HL-60/S4 treated with retinoic acid at 250 ng/mL for 4 days and 3 days (cell line): ENCODE results near the gene CDC27.
"Not testable (repeated sequence)": the region's sequence is repeated elsewhere in the genome, so short reads cannot be mapped to it uniquely, and the experiment has no call there.

Experiments
- in situ Hi-C: fragments of 300-500 bp; cut with MboI; formaldehyde crosslinking; loops from 2 replicates; pipeline ENCODE4 v1.7.0; 2022; ENCODE audit warnings: low sequenced_read_pairs

CDC27 gene

GRCh38 chr17:47199627-47200324, 10.7 kb upstream of the CDC27 start:
- in situ Hi-C loops = no loop called here

DNA sequence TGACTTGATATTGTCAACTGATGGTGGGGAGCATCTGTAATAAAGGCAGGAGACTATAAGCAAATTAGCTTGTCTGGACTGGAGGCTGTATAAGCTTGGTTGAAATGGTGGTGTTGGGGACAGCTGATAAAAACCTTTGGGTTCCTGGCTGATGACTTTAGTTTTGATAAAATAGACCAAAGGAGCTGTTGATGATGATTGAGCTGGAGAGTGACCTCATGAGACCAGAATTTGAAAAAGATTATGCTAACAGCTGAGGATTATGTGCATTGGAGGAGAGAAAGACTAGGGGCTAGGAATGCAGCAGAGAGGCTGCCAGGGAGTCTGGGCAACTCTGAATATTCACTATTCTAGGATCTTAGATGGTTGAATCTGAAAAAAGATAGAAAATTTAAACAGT, 8.7 kb upstream of the CDC27 start:
- in situ Hi-C loops = no loop called here

- in situ Hi-C loops = no loop called here
Observed at GRCh38 chr17:47193931-47194511, 4.9 kb upstream of the CDC27 start.

DNA sequence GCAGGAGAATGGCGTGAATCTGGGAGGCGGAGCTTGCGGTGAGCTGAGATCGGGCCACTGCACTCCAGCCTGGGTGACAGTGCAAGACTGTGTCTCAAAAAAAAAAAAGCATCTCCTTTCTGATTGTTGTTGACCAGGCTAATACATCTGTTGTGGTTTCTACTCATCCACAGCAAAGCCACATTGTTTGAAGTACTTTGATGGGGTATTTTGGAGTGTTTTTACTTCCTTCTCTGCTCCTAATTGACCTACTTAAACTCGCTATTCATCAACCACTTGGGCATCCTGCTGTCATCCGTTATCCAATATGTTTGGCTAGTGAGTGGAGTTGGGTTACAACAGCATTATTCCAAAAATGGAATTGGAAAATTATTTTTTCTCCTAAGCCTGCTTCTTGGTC, 3.5 kb upstream of the CDC27 start:
- in situ Hi-C loops = no loop called here

GRCh38 chr17:47190770-47191169, 1.7 kb upstream of the CDC27 start:
- in situ Hi-C loops = no loop called here

- in situ Hi-C loops = no loop called here
Observed at GRCh38 chr17:47190243-47190642, 1.1 kb upstream of the CDC27 start.

GRCh38 chr17:47189732-47190237, 690 bp upstream of the CDC27 start:
- in situ Hi-C loops = no loop called here

DNA sequence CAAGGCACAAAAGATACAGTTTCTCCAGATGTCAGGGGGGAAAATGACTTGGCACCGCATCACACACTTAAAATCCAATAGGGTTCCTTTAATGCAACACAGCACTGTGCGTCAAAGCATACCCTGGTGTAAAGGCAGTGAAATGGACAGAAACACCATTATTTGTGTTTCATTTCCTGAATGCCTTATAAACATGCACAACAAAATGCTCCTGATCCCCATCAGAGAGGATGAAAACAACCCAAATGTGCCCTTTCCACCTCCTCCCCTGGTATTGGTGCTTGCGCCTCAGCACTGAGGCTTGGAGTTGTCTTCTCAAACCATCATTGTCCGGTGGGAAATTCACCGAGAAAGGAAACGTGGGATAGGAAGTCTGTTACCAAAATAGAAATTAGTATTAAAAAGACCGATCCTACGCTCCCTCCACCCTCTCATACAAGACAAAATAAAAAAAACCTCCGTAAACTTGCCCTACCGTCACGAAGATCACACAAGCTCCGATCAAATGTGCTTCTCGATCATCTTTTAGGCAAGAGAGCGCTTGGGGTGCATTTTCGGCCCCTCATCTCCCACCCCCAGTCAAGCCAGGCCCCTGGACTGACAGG, 722 bp downstream of the CDC27 start:
- in situ Hi-C loops = no loop called here

DNA sequence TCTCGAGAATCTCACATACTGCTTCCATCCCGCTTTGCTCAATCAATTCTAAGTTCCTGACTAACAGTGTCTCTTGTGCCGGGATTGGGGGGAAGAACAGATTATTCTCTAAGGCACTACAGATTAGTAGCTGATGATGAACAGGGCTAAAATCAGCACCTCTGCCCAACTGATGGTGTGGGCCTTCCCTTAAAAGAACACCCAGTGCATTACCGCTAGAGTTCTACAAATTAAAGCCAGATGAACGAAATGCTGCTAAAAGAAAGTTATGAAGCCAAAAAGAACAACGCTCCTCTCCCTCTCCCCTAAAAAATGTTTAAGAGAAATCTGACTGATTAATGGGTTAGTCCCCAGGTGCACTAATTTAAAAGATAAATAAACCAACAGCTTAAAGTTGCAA, 4.4 kb downstream of the CDC27 start:
- in situ Hi-C loops = no loop called here

DNA sequence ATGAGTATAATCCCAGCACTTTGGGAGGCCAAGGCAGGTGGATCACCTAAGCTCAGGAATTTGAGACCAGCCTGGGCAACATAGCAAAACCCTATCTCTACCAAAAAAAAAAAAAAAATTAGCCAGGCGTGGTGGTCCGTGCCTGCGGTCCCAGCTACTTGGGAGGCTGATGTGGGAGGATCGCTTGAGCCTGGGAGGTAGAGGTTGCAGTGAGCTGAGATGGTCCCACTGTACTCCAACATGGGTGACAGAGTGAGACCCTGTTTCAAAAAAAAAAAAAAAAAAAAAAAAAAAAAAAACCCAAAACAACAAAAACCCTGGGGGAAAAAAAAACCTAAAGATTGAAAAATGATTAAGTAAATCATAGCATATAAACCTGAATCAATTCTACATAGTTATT, 8.1 kb downstream of the CDC27 start:
- in situ Hi-C loops = not testable (repeated sequence)

DNA sequence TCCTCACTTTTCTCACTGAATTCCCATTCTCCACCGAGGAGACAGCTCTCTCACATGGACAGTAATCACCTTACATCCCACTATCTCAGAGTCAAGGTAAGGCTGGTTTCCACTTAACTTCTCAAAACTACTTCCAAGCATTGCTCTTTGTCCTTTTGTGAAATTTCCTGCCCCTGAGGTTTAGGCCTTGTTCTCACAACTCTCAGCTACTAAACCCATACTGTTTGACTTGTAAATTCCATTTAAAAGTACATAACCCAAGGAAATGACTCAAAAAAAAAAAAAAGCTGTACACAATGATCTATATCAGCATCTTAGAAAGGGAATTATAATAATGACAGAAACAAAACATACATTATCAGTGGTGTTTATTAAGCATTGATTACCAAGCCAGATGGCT, 8.8 kb downstream of the CDC27 start:
- in situ Hi-C loops = no loop called here

DNA sequence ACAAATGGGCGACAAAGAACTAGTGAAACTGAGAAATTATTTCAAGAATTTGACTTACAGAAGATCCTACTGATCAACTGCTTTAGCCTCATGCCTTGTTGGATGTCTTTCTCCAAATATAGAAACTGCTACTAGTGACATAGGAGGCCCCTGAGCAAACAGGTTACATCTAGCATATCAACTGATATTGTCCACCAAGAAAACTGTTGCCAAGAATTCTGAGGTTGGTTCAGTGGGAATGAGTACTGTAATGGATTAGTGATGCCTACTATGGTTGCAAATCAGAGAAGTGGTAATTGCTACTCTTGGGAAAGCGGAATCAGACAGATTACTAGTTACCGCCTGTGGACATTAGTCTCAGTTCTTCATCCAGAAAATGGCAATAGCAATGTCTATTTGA, 10.0 kb downstream of the CDC27 start:
- in situ Hi-C loops = no loop called here

GRCh38 chr17:47177261-47177660, 11.8 kb downstream of the CDC27 start:
- in situ Hi-C loops = no loop called here

- in situ Hi-C loops = no loop called here
Observed at GRCh38 chr17:47176389-47176826, 12.7 kb downstream of the CDC27 start.

GRCh38 chr17:47174823-47175222, 14.3 kb downstream of the CDC27 start:
- in situ Hi-C loops = not testable (repeated sequence)

GRCh38 chr17:47172696-47173565, 16.2 kb downstream of the CDC27 start:
- in situ Hi-C loops = no loop called here

GRCh38 chr17:47170710-47171109, 18.4 kb downstream of the CDC27 start:
- in situ Hi-C loops = no loop called here

- in situ Hi-C loops = not testable (repeated sequence)
Observed at GRCh38 chr17:47168896-47169295, 20.2 kb downstream of the CDC27 start.

GRCh38 chr17:47166854-47167253, 22.2 kb downstream of the CDC27 start:
- in situ Hi-C loops = not testable (repeated sequence)

DNA sequence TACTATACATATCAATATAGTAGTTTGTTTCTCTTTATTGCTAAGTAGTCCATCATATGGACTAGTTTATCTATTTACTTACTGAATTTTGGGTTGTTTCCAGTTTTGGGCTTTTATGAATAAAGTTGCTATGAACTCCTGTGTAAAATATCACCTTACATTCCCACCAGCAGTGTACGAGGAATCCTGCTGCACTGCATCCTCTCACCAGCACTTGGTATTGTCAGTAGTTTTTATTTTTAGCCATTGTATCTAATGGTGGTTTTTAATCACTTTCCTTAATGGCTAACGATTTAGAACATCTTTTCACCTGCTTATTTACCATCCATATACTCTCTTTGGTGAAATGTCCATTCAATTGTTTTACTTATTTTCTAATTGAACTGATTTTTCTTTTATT, 24.0 kb downstream of the CDC27 start:
- in situ Hi-C loops = no loop called here

DNA sequence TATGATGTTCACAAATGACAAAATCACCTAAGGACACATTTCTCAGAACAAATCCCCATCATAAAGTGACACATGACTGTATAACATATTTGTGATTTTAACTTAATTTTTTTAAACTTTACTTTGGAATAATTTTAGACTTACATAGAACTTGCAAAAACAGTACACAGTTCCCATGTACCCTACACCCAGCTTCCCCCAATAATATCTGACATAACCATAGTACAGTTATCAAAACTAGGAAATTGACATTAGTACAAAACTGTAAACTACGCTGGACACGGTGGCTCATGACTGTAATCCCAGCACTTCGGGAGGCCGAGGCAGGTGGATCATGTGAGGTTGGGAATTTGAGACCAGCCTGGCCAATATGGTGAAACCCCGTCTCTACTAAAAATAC, 24.8 kb downstream of the CDC27 start:
- in situ Hi-C loops = no loop called here
